Measurements from ENCODE around the gene SLC25A19.

- TF ChIP-seq POLR2A (IDR thresholded peaks at IDR 0.05; ENCODE audit: control extremely low read depth in 1 of 2, low read depth in 2 of 2, low read length in 2 of 2) (no peak), CTCF (IDR thresholded peaks at IDR 0.05; ENCODE audit: control extremely low read depth in 1 of 3, insufficient read depth in 1 of 3, low read depth in 1 of 3, low read length in 3 of 3) (no peak), EZH2 (IDR thresholded peaks at IDR 0.05; ENCODE audit: low read depth, low read length, severe bottlenecking) (no peak), RNF2 (IDR thresholded peaks at IDR 0.05; ENCODE audit: borderline replicate concordance, low read depth, low read length, missing control alignments, poor library complexity, severe bottlenecking) (no peak), BCL11A (IDR thresholded peaks at IDR 0.05; ENCODE audit: low read depth in 2 of 2, low read length in 2 of 2) (no peak), CBX5 (IDR thresholded peaks at IDR 0.05; ENCODE audit: low read depth, low read length) (no peak), POLR2AphosphoS5 (IDR thresholded peaks at IDR 0.05; ENCODE audit: low read depth, low read length) (no peak), HDAC6 (IDR thresholded peaks at IDR 0.05; ENCODE audit: low read depth, low read length) (no peak), SRF (IDR thresholded peaks at IDR 0.05; ENCODE audit: low read depth, low read length) (no peak), SIN3A (conservative IDR thresholded peaks at IDR 0.05 in 1 of 2, IDR thresholded peaks at IDR 0.05 in 1 of 2; ENCODE audit: low read depth in 1 of 2, low read length in 2 of 2) (no peak), CHD2 (IDR thresholded peaks at IDR 0.05; ENCODE audit: low read length) (no peak), JUN (IDR thresholded peaks at IDR 0.05; ENCODE audit: low read depth, low read length) (no peak), TCF12 (IDR thresholded peaks at IDR 0.05; ENCODE audit: low read depth, low read length) (no peak)
- TF ChIP-seq, protein P1, sequence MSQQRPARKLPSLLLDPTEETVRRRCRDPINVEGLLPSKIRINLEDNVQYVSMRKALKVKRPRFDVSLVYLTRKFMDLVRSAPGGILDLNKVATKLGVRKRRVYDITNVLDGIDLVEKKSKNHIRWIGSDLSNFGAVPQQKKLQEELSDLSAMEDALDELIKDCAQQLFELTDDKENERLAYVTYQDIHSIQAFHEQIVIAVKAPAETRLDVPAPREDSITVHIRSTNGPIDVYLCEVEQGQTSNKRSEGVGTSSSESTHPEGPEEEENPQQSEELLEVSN (IDR thresholded peaks at IDR 0.05), result no peak
Observed at GRCh38 chr17:75244133-75244866, 44.9 kb downstream of the SLC25A19 start.
